Dermis blood vessel endothelial cell (primary cell): ENCODE data around the gene MTHFD1L. TPM values are rescaled to one million over a fixed set of nuclear protein-coding genes. Genes with fewer than 3 reads are reported as not detected.
"Not testable (repeated sequence)": the region's sequence is repeated elsewhere in the genome, so short reads cannot be mapped to it uniquely, and the experiment has no call there.

Source experiments
- DNase-seq: peaks from one replicate; pipeline ENCODE4 v3.0.0; 2010
- total RNA-seq: library from RNA; depleted of rRNA; stranded (reverse); fragments of >200 nt; gene quantifications from 2 replicates; pipeline ENCODE4 v1.2.3, GENCODE V29; 2014

MTHFD1L gene
- total RNA-seq, 1 donor from 2014 or later: 38.6 TPM

GRCh38 chr6:151069641-151070040 lies 204.1 kb downstream of the MTHFD1L start:
- DNase-seq: no peak

DNA sequence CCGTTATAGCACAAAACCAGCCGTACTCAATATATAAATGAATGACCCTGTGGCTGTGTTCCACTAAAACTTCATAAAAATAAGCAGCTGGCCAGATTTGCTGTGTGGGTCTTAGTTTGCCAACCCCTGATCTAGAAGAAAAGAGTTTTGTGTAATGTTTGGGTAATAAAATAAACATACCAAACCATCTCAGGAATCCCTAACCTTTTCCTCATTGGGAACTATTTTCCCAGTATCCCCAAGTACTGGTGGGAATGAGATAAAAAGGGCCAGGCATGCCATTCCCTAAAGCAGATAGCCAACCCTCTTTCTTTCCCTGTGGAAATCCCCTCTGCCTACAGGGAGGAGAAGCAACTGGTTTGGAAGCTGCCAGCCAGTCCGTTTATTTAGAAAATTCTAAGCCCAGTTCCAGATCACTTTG lies 205.1 kb downstream of the MTHFD1L start:
- no peak for DNase-seq

- DNase-seq: peak; percentile 80
These were observed 205.8 kb downstream of the MTHFD1L start for GRCh38 chr6:151071295-151071694.

GRCh38 chr6:151073146-151073545 lies 207.6 kb downstream of the MTHFD1L start:
- no peak for DNase-seq

GRCh38 chr6:151073701-151074100 lies 208.2 kb downstream of the MTHFD1L start:
- no peak for DNase-seq

- no peak for DNase-seq
These were observed 209.5 kb downstream of the MTHFD1L start for GRCh38 chr6:151075005-151075404.

DNA sequence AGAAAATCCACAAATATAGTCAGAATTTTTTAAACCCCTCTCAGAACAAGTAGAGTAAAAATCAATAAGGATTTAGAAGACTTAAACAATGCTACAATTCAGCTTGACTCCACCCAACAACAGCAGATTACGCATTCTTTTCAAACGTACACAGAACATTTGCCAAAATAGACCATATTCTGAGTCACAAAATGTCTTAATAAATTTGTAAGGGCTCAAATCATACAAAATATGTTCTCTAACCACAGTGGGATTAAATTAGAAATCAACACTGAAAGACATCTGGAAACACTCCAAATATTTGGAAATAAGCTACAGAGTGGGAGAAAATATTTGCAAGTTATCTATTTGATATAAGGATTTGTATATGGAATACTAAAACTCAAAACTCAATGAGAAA lies 210.0 kb downstream of the MTHFD1L start:
- DNase-seq: no peak

GRCh38 chr6:151075930-151076555 lies 210.5 kb downstream of the MTHFD1L start:
- DNase-seq: no peak

GRCh38 chr6:151078655-151079054 lies 213.2 kb downstream of the MTHFD1L start:
- DNase-seq: no peak

DNA sequence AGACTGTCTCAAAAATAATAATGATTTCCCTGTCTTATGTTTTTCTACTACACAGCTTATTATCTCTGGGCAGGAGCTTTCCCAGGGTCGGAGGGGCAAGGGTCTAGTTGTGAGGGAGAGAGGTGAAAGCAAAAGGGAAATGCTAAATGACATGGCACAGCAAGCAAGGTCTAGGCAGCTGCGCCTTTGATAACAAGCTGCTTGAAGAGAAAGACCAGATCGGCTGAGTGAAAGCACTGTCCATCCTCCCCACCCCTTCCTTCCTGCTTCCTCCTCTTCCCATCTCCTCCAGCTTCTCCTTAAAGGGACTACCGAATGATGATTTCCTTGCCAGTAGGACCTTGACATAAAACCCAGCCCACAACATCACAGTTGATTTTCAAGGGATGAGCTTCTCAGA lies 216.2 kb downstream of the MTHFD1L start:
- DNase-seq: peak; percentile 24

GRCh38 chr6:151082079-151082478 lies 216.6 kb downstream of the MTHFD1L start:
- DNase-seq: no peak

- no peak for DNase-seq
These were observed 218.8 kb downstream of the MTHFD1L start for GRCh38 chr6:151084275-151084674.

DNA sequence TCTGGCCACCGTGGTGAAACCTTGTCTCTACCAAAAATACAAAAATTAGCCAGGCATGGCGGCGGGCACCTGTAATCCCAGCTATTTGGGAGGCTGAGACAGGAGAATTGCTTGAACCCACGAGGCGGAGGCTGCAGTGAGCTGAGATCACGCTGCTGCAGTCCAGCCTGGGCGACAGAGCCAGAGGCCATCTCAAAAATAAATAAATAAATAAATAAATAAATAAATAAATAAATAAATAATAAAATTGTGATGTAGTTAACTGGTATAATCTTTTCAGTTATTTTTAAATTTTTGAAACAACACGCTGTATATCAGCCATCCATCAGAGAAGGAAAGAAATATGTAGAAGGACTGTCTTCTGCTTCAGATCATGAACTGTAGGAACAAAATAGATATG lies 221.6 kb downstream of the MTHFD1L start:
- not testable (repeated sequence) for DNase-seq

DNA sequence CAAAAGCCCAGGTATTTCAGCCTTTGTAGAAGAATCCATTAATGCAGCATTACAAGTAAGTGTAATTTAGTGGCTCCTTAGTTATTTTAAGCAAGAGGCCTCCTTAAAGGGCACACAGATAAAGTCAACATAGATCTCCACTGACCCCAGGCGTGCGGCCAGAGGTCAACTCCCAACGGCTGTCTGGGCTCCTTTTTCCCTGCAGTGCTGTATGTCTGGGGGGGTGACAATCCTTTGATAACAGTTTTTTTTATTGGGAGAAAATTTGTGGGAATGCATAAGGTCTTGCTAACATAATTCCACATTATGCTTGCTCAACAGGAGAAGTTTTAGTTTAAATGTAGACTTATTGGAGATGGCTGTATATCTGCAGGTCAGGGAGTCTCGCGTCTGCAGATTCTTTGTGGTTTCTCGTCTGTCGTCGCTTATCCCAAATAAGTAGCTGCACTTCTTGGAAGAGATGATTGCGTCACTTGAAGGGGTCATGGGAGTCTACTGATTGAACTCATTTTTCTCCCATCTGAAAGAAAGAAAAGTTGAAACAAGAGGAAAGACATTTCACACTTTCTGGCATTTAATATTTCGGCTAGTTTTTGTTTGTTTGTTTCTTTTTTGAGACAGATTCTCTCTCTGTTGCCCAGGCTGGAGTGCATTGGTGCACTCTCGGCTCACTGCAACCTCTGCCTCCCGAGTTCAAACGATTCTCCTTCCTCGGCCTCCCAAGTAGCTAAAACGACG lies 222.5 kb downstream of the MTHFD1L start:
- DNase-seq: no peak

GRCh38 chr6:151088599-151088935 lies 223.1 kb downstream of the MTHFD1L start:
- DNase-seq: no peak

DNA sequence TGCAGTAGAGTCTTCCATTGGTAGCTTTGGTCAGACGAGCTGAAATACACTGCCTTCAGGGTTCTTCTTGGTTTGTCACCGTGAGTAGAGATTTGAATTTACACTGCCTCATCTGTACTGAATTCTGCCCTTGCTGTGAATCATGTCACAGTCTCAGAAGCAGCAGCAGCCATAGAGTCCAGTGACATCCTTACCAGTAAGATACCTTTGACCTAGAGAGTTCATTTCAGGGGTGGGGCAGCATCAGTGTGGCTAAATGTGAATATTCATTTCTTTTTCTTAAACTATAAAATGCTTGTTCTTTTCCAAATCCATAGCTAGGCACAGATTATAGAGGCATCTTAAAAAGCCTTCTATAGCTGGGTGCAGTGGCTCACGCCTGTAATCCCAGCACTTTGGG lies 223.5 kb downstream of the MTHFD1L start:
- DNase-seq: no peak

DNA sequence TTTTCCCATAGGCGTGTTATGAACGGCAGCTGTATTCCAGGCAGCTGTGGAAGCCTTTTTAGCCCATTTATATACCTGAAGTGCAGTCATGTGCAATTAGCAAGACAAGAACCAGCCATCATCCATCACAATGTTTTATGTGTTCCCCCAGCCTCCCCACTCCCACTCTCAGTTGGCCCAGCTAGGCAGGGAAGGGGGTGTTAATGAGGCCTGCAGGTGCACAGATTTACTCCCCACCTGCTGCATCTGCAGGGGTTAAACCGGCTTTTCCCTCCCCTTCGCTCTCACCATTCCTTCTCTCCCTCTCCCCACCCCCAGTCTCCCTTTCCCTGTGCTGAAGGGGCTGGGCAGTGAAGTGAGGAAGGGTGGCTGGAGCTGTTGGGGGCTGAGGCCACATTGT lies 224.5 kb downstream of the MTHFD1L start:
- no peak for DNase-seq

GRCh38 chr6:151091571-151091970 lies 226.1 kb downstream of the MTHFD1L start:
- DNase-seq: no peak

DNA sequence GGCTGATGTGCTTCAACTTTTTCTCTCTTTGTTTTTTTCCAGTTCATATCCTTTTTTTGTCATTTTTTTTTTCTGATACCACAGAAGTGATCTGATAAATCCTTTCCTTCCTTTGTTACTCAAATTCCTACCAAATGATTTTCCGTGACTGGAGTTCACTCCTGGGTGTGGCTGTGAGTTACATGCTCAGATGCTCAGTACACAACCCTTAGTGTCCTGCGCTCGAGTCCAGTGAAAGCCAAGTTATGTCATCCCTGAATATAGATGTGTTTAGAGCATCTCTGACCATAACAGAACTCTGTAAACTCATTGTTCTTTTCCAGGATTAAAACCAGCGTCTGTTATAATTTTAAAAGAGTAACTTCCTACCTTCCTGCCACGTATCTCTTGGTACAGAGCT lies 227.1 kb downstream of the MTHFD1L start:
- peak; percentile 19 for DNase-seq

DNA sequence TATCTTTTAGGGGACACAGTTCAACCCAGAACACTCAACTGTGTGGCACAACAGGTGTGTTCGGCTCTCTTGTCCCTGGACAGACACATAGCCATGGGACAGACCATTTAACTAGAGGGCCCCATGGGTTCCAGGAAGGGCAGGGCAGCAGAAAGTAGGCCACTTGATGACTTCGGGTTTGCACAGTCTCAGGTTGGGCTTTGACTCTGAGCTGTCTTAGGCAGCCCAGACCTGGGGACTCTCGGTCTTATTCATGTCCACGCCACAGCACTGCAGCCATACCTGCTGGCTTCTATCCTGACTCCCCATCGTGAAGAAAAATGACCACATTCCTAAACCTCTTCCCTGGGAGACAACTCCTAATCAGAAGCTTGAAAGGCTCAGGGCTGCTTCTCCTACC lies 228.2 kb downstream of the MTHFD1L start:
- no peak for DNase-seq

DNA sequence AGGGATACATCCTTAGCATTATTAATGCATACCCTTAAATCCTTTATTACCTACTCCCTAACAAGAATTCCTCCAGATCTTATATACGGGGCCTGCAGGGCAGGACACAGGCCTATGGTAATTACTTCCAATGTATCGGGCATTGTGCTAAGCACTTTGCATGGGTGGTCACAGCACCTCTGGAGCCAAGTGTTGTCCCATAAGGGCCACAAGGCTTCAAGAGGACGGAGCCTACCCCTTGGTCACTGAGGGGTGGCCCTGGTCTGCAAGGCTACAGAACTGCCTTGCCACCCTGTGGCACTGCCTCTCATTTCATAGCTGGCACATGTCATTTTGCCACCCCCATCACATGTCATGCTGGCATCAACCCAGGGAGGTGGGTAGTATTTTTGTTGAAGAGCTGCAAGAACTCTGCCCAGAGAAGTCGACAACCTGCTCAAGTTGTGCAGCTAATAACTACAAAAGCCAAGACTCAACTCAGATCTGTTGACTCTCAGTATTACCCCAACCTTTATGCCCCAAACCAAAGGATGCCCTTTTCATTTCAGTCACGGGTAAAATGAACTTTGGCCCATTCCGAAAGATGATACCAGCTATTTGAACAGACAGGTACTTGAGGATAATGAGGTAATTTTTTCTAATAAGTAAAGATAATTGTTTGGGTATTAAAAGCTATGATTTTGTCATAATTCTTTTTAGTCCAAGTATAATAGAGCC lies 230.2 kb downstream of the MTHFD1L start:
- DNase-seq: no peak

GRCh38 chr6:151096255-151096612 lies 230.7 kb downstream of the MTHFD1L start:
- DNase-seq: no peak

DNA sequence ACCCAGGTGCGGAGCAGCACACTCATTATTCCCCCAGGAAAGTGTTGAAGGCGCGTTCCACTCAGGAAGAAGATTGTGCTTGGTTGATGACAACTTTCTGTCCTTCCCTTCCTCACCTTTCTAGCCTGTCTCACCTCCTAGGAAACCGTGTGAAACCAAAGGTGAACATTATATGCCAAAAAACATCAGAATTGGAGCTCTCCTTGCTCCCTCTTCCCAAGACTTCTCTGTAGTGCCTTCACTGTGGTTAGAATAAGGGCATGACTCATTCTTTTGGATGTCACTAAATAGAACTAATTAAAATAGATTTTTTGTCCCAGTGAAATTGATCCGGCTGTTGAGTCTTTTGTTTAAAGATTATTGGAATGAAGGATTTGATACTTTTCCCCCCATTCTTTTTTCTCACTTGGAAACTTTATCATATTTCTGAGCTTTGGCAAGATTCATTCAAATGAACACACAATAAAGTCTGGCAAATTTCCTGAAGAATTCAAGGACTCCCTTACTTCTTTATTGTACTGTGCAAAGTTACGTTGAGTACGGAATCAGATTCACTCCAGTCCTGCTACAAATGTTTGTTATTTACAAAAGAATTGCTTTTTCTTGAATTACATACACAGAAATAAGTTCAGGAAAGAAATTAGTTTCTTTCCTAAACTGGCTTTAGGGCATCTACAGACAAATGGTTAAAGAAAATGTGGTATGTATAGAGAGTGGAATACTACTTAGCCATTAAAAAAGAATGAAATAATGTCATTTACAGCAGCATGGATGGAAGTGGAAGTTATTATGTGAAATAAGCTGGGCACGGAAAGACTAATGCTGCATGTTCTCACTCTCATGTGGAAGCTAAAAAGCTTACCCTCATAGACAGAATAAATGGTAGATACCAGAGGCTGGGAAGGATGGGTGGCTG lies 231.4 kb downstream of the MTHFD1L start:
- DNase-seq: no peak
